HEK293 (cell line): ENCODE measurements around the gene ZNF467.

ENCODE experiments used
- BCL11A ChIP-seq: fragments of 450-650 bp; formaldehyde crosslinking; IDR thresholded peaks from 2 replicates; pipeline ENCODE4 v1.5.1; 2016; ENCODE audit warnings: low read depth, missing biosample characterization, missing genetic modification characterization
- ELK4 ChIP-seq: IDR thresholded peaks from 2 replicates; pipeline ENCODE4 v1.6.1; 2011; ENCODE audit warnings: mild to moderate bottlenecking, low read depth, low read length, borderline replicate concordance
- KLF1 ChIP-seq: fragments of 450-650 bp; formaldehyde crosslinking; IDR thresholded peaks from 2 replicates; pipeline ENCODE4 v1.5.1; 2016; ENCODE audit warnings: missing biosample characterization, missing genetic modification characterization
- PRDM4 ChIP-seq: fragments of 450-650 bp; formaldehyde crosslinking; IDR thresholded peaks from 2 replicates; pipeline ENCODE4 v1.5.1; 2017; ENCODE audit warnings: missing biosample characterization, missing genetic modification characterization
- SCRT1 ChIP-seq: fragments of 450-650 bp; formaldehyde crosslinking; IDR thresholded peaks from 2 replicates; pipeline ENCODE4 v1.5.1; 2016; ENCODE audit warnings: missing biosample characterization, missing genetic modification characterization, borderline replicate concordance
- SP2 ChIP-seq: fragments of 450-650 bp; formaldehyde crosslinking; IDR thresholded peaks from 2 replicates; pipeline ENCODE4 v1.5.1; 2016; ENCODE audit warnings: missing biosample characterization, missing genetic modification characterization
- TSHZ1 ChIP-seq: fragments of 450-650 bp; formaldehyde crosslinking; IDR thresholded peaks from 2 replicates; pipeline ENCODE4 v1.5.1; 2016; ENCODE audit warnings: missing biosample characterization, missing genetic modification characterization, borderline replicate concordance
- ZBTB17 ChIP-seq: fragments of 450-650 bp; formaldehyde crosslinking; IDR thresholded peaks from 2 replicates; pipeline ENCODE4 v1.5.1; 2016; ENCODE audit warnings: missing biosample characterization, missing genetic modification characterization
- ZBTB21 ChIP-seq: fragments of 450-650 bp; formaldehyde crosslinking; IDR thresholded peaks from 2 replicates; pipeline ENCODE4 v1.5.1; 2017; ENCODE audit warnings: missing biosample characterization, missing genetic modification characterization
- ZBTB48 ChIP-seq: fragments of 450-650 bp; formaldehyde crosslinking; IDR thresholded peaks from 2 replicates; pipeline ENCODE4 v1.5.1; 2016; ENCODE audit warnings: missing biosample characterization, missing genetic modification characterization
- ZFP41 ChIP-seq: fragments of 450-650 bp; formaldehyde crosslinking; IDR thresholded peaks from 2 replicates; pipeline ENCODE4 v1.5.1; 2016; ENCODE audit warnings: missing biosample characterization, missing genetic modification characterization, borderline replicate concordance
- ZFP69B ChIP-seq: fragments of 450-650 bp; formaldehyde crosslinking; IDR thresholded peaks from 2 replicates; pipeline ENCODE4 v1.5.1; 2016; ENCODE audit warnings: missing biosample characterization, missing genetic modification characterization
- ZNF112 ChIP-seq: fragments of 450-650 bp; formaldehyde crosslinking; IDR thresholded peaks from 2 replicates; pipeline ENCODE4 v1.5.0; 2017; ENCODE audit warnings: missing biosample characterization, missing genetic modification characterization
- ZNF133 ChIP-seq: fragments of 450-650 bp; formaldehyde crosslinking; IDR thresholded peaks from 2 replicates; pipeline ENCODE4 v1.5.1; 2016; ENCODE audit warnings: missing biosample characterization, missing genetic modification characterization
- ZNF138 ChIP-seq: fragments of 450-650 bp; formaldehyde crosslinking; IDR thresholded peaks from 2 replicates; pipeline ENCODE4 v1.5.1; 2016; ENCODE audit warnings: missing biosample characterization, missing genetic modification characterization, borderline replicate concordance
- ZNF146 ChIP-seq: fragments of 450-650 bp; formaldehyde crosslinking; IDR thresholded peaks from 2 replicates; pipeline ENCODE4 v1.5.1; 2016; ENCODE audit warnings: missing biosample characterization, missing genetic modification characterization
- ZNF211 ChIP-seq: fragments of 450-650 bp; formaldehyde crosslinking; IDR thresholded peaks from 2 replicates; pipeline ENCODE4 v1.5.1; 2016; ENCODE audit warnings: low read depth, missing biosample characterization, missing genetic modification characterization
- ZNF324 ChIP-seq: fragments of 450-650 bp; formaldehyde crosslinking; IDR thresholded peaks from 2 replicates; pipeline ENCODE4 v1.5.1; 2016; ENCODE audit warnings: missing biosample characterization, missing genetic modification characterization
- ZNF354C ChIP-seq: fragments of 450-650 bp; formaldehyde crosslinking; IDR thresholded peaks from 2 replicates; pipeline ENCODE4 v1.5.1; 2016; ENCODE audit warnings: missing biosample characterization, missing genetic modification characterization, low read depth, borderline replicate concordance
- ZNF404 ChIP-seq: fragments of 450-650 bp; formaldehyde crosslinking; IDR thresholded peaks from 2 replicates; pipeline ENCODE4 v1.5.1; 2017; ENCODE audit warnings: missing biosample characterization, missing genetic modification characterization
- ZNF423 ChIP-seq: fragments of 450-650 bp; formaldehyde crosslinking; IDR thresholded peaks from 2 replicates; pipeline ENCODE4 v1.5.1; 2016; ENCODE audit warnings: missing biosample characterization, missing genetic modification characterization
- ZNF48 ChIP-seq: fragments of 450-650 bp; formaldehyde crosslinking; IDR thresholded peaks from 2 replicates; pipeline ENCODE4 v1.5.1; 2016; ENCODE audit warnings: missing biosample characterization, missing genetic modification characterization
- ZNF518A ChIP-seq: fragments of 450-650 bp; formaldehyde crosslinking; conservative IDR thresholded peaks from 2 replicates; pipeline ENCODE4 v1.5.1; 2016; ENCODE audit warnings: low read depth, missing biosample characterization, missing genetic modification characterization
- ZNF561 ChIP-seq: fragments of 450-650 bp; IDR thresholded peaks from 2 replicates; pipeline ENCODE4 v1.5.1; 2018; ENCODE audit warnings: missing biosample characterization, missing genetic modification characterization, borderline replicate concordance
- ZNF596 ChIP-seq: fragments of 450-650 bp; IDR thresholded peaks from 2 replicates; pipeline ENCODE4 v1.5.0; 2018; ENCODE audit warnings: missing biosample characterization, mild to moderate bottlenecking, missing genetic modification characterization, moderate library complexity
- ZSCAN30 ChIP-seq: fragments of 450-650 bp; IDR thresholded peaks from 2 replicates; pipeline ENCODE4 v1.5.1; 2018; ENCODE audit warnings: missing biosample characterization, mild to moderate bottlenecking, missing genetic modification characterization, moderate library complexity

ZNF467 gene

GRCh38 chr7:149742075-149742701 is 31.2 kb downstream of the ZNF467 start (continued):
- TF ChIP-seq ZNF518A (no peak), ZBTB21 (no peak), ZNF596 (tag by site-specific recombination) (no peak), ZNF423 (tag by site-specific recombination) (no peak), ZNF133 (no peak), BCL11A (tag by site-specific recombination) (no peak), ZNF354C (tag by site-specific recombination) (no peak), ZNF404 (tag by site-specific recombination) (no peak), ZNF146 (tag by site-specific recombination) (no peak), ZNF48 (tag by site-specific recombination) (no peak), ZFP41 (no peak), ZNF561 (tag by site-specific recombination) (peak; percentile 48), PRDM4 (tag by site-specific recombination) (no peak), SCRT1 (tag by site-specific recombination) (peak; percentile 71; the same call in 1 of the 2 replicates), SP2 (tag by site-specific recombination) (no peak), ZBTB17 (peak; percentile 95), ZSCAN30 (tag by site-specific recombination) (0 out of 2 replicates have a peak, but pooled peaks have one; percentile 25), KLF1 (tag by site-specific recombination) (no peak), ZNF138 (tag by site-specific recombination) (no peak), ZBTB48 (tag by site-specific recombination) (no peak), TSHZ1 (tag by site-specific recombination) (no peak), ZNF324 (tag by site-specific recombination) (no peak), ZNF112 (tag by site-specific recombination) (no peak), ZFP69B (no peak), ZNF211 (tag by site-specific recombination) (no peak), ELK4 (no peak)
